Nephron (organoid): Measurements from ENCODE around the gene EML3.

Experiments
- H3K27ac Mint-ChIP-seq, 3 experiments: 2 replicates each; pipeline ENCODE4 v1.8.0; 2020; ENCODE audit warnings: mixed read lengths in 3 of 3, mild to moderate bottlenecking in 2 of 3, moderate library complexity in 1 of 3
- H3K27me3 Mint-ChIP-seq: 2 replicates; pipeline ENCODE4 v1.8.0; 2021; ENCODE audit warnings: low read depth, mild to moderate bottlenecking, moderate library complexity, mixed read lengths
- H3K36me3 Mint-ChIP-seq: 2 replicates; pipeline ENCODE4 v1.8.0; 2020; ENCODE audit warnings: low read depth, mixed read lengths
- H3K4me1 Mint-ChIP-seq: 2 replicates; pipeline ENCODE4 v1.8.0; 2020; ENCODE audit warnings: mixed read lengths
- H3K4me3 Mint-ChIP-seq, 3 experiments: 2 replicates each; pipeline ENCODE4 v1.8.0; 2020; ENCODE audit warnings: mild to moderate bottlenecking in 3 of 3, mixed read lengths in 3 of 3, moderate library complexity in 2 of 3
- H3K9me3 Mint-ChIP-seq: 2 replicates; pipeline ENCODE4 v1.8.0; 2020; ENCODE audit warnings: mixed read lengths
- CTCF ChIP-seq, 3 experiments: fragments of 200-600 bp; sonication (generic); IDR thresholded peaks; one replicate each; pipeline ENCODE4 v1.5.0; 2021; ENCODE audit warnings: antibody characterized with exemption in 3 of 3; ENCODE audit not compliant: unreplicated experiment in 3 of 3

EML3 gene

GRCh38 chr11:62599901-62600300, 12.7 kb downstream of the EML3 start:
- Mint-ChIP-seq H3K4me1 (peaks cover 48% of the 10 kb centered on the region), H3K27me3 (peaks cover 20% of the 10 kb centered on the region), H3K27ac (peak overlapping the region; percentile 96 to 98 (median 97)), H3K4me3 (peak overlapping the region; percentile 93 to 95 (median 95)), H3K36me3 (peaks cover 53% of the 10 kb centered on the region), H3K9me3 (no peaks in the 10 kb centered on the region)
- no peak for TF ChIP-seq CTCF (IDR thresholded peaks at IDR 0.05; ENCODE audit: unreplicated experiment in 3 of 3)

GRCh38 chr11:62599069-62599696, 13.4 kb downstream of the EML3 start:
- peaks cover 16% of the 10 kb centered on the region for H3K27me3 Mint-ChIP-seq

GRCh38 chr11:62595124-62595523, 17.5 kb downstream of the EML3 start:
- H3K36me3 Mint-ChIP-seq: peaks cover 63% of the 10 kb centered on the region

More at GRCh38 chr11:62599069-62599696, 13.4 kb downstream of the EML3 start:
- Mint-ChIP-seq H3K4me3 (peak overlapping the region; percentile 93 to 95 (median 95)), H3K9me3 (no peaks in the 10 kb centered on the region), H3K36me3 (peaks cover 59% of the 10 kb centered on the region), H3K27ac (peak overlapping the region; percentile 96 to 98 (median 97)), H3K4me1 (peaks cover 41% of the 10 kb centered on the region)
- no peak for TF ChIP-seq CTCF (IDR thresholded peaks at IDR 0.05; ENCODE audit: unreplicated experiment in 3 of 3)

GRCh38 chr11:62593434-62594044, 19.0 kb downstream of the EML3 start:
- Mint-ChIP-seq H3K36me3 (peaks cover 52% of the 10 kb centered on the region), H3K4me3 (peak overlapping the region; percentile 74 to 85 (median 79)), H3K9me3 (no peaks in the 10 kb centered on the region), H3K27me3 (no peaks in the 10 kb centered on the region), H3K27ac (peak overlapping the region; percentile 53 to 64 (median 54)), H3K4me1 (peaks cover 22% of the 10 kb centered on the region)
- peak; percentile 39 to 56 (median 40) for TF ChIP-seq CTCF (IDR thresholded peaks at IDR 0.05; ENCODE audit: unreplicated experiment in 3 of 3)

More at GRCh38 chr11:62595124-62595523, 17.5 kb downstream of the EML3 start:
- Mint-ChIP-seq H3K9me3 (no peaks in the 10 kb centered on the region), H3K4me3 (peak overlapping the region in 1 of 3 experiments; percentile 32), H3K27ac (peak overlapping the region in 1 of 3 experiments; percentile 35), H3K27me3 (peaks cover 4% of the 10 kb centered on the region), H3K4me1 (peaks cover 38% of the 10 kb centered on the region)
- TF ChIP-seq CTCF (IDR thresholded peaks at IDR 0.05; ENCODE audit: unreplicated experiment in 3 of 3): no peak

- no peaks in the 10 kb centered on the region for H3K27me3 Mint-ChIP-seq
- H3K36me3 Mint-ChIP-seq: peaks cover 48% of the 10 kb centered on the region
- peak overlapping the region in 2 of 3 experiments; percentile 39 to 54 for H3K27ac Mint-ChIP-seq
- peak overlapping the region; percentile 4 to 56 (median 51) for H3K4me3 Mint-ChIP-seq
- no peaks in the 10 kb centered on the region for H3K9me3 Mint-ChIP-seq
- H3K4me1 Mint-ChIP-seq: peaks cover 21% of the 10 kb centered on the region
- no peak for TF ChIP-seq CTCF (IDR thresholded peaks at IDR 0.05; ENCODE audit: unreplicated experiment in 3 of 3)
Measured at GRCh38 chr11:62592989-62593421, 19.6 kb downstream of the EML3 start.
